ENCODE results near the gene DAZAP1. TPM values are rescaled to one million over a fixed set of nuclear protein-coding genes. Genes with fewer than 3 reads are reported as not detected.

Gene DAZAP1
- polyA plus RNA-seq, 1 of the 3 experiments (the other 2 are of a cell fraction) = 54.3 TPM

GRCh38 chr19:1402411-1403070, 4.8 kb upstream of the DAZAP1 start:
- Histone ChIP-seq H3K4me3 (ENCODE audit: low read depth in 2 of 2, low read length in 1 of 2) (no peak overlapping the region), H3K4me2 (no peak overlapping the region), H2AFZ (ENCODE audit: low read depth) (no peak overlapping the region), H3K27me3 (ENCODE audit: insufficient read depth) (no peaks in the 10 kb centered on the region), H3K9ac (no peak overlapping the region), H3K4me1 (ENCODE audit: control insufficient read depth in 1 of 2, insufficient read depth in 2 of 2, low read depth in 1 of 2, low read length in 1 of 2) (peaks cover 0 to 9% of the 10 kb centered on the region in 2 experiments; a peak in 1 of 4 replicates), H4K20me1 (ENCODE audit: insufficient read depth) (no peaks in the 10 kb centered on the region), H3K36me3 (replicated peaks in 1 of 2; ENCODE audit: control insufficient read depth in 1 of 2, insufficient read depth in 2 of 2, low read length in 1 of 2) (no peaks in the 10 kb centered on the region), H3F3A (replicated peaks; ENCODE audit: insufficient read depth) (peaks cover 16% of the 10 kb centered on the region), H3K9me3 (no peaks in the 10 kb centered on the region), H3K9me2 (no peaks in the 10 kb centered on the region), H3K27ac (ENCODE audit: low read depth in 2 of 2, low read length in 1 of 2) (no peak overlapping the region), H3K79me2 (ENCODE audit: insufficient read depth) (peaks cover 12% of the 10 kb centered on the region; the same call in 1 of the 2 replicates)
- POLR2A ChIA-PET = no interaction called here
- no peak for TF ChIP-seq RXRA (IDR thresholded peaks at IDR 0.05; ENCODE audit: borderline replicate concordance, low read depth)
- TF ChIP-seq YY1 (IDR thresholded peaks at IDR 0.05; ENCODE audit: low read depth) = no peak
- no peak for TF ChIP-seq EZH2phosphoT487 (IDR thresholded peaks at IDR 0.05; ENCODE audit: borderline replicate concordance, low read depth)
- no peak for TF ChIP-seq FOXJ3 (CRISPR knock-in tag; IDR thresholded peaks at IDR 0.05)
- CTCF ChIA-PET = interaction anchor here (0.6 to 1.4 kb wide), 5 partner anchors 12 to 136 kb away, joined by 3 to 8 read pairs (median 3); no protein-coding TSS in a partner anchor
- no peak for DNase-seq
- WGBS (ENCODE audit: low lambda C conversion rate) = 82% methylated on average over 15 of the region's 25 CpGs

DNA sequence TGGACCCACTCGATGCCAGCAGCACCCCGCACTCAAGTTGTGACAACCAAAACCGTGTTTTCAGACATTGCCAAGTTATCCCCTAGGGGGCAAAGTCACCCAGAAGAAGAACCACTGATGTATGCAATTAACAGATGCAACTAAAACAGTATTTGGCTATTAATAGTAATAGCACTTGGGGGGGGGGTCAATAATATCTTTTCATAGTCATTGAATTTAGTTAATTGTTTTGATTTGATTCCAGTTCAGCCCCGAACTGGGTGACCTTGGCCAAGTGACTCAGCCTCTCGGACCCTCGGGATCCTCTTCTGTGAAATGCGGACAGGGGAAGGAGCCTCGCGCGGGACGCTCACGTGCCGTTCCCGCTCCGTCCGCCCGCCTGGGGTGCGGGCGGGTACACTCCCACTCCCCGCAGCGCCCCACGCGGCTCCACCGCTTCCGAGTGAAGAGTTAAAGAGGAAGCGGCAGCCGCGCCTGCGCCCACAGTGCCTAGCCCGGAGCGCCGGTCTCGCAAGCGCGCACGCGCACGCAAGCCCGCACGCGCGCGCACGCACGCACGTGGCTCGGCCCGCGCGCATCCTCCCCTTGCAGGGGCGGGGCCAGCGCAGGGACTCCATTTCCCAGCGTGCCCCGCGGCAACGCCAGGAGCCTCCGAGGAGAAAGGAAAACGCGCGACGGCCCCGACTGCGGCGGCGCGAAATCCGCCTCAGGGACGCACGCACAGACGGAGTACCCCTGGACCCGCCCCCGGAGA, 435 bp upstream of the DAZAP1 start:
- H3K9me2 ChIP-seq = no peaks in the 10 kb centered on the region
- peaks cover 6 to 27% of the 10 kb centered on the region in 2 experiments; a peak in 2 of 4 replicates for H3K4me1 ChIP-seq (ENCODE audit: control insufficient read depth in 1 of 2, insufficient read depth in 2 of 2, low read depth in 1 of 2, low read length in 1 of 2)
- peak overlapping the region; percentile 86 for H2AFZ ChIP-seq (ENCODE audit: low read depth)
- H3K27ac ChIP-seq (ENCODE audit: low read depth in 2 of 2, low read length in 1 of 2) = peak overlapping the region; percentile 71 to 80
- peak; percentile 98 for DNase-seq
- H3F3A ChIP-seq (replicated peaks; ENCODE audit: insufficient read depth) = peaks cover 13% of the 10 kb centered on the region
- WGBS (ENCODE audit: low lambda C conversion rate) = 0% methylated on average over 4 of the region's 72 CpGs
- H3K36me3 ChIP-seq (replicated peaks in 1 of 2; ENCODE audit: control insufficient read depth in 1 of 2, insufficient read depth in 2 of 2, low read length in 1 of 2) = no peaks in the 10 kb centered on the region
- H3K27me3 ChIP-seq (ENCODE audit: insufficient read depth) = no peaks in the 10 kb centered on the region
- H3K4me3 ChIP-seq (ENCODE audit: low read depth in 2 of 2, low read length in 1 of 2) = peak overlapping the region; percentile 57 to 62
- H4K20me1 ChIP-seq (ENCODE audit: insufficient read depth) = peaks cover 35% of the 10 kb centered on the region
- CTCF ChIA-PET = interaction anchor here (1.3 kb wide), 1 partner anchor 38 kb away, joined by 3 read pairs; no protein-coding TSS in a partner anchor
- peak overlapping the region; percentile 69; the same call in 1 of the 2 replicates for H3K9ac ChIP-seq
- peak overlapping the region; percentile 75 for H3K4me2 ChIP-seq
- POLR2A ChIA-PET = no interaction called here
- peaks cover 43% of the 10 kb centered on the region for H3K79me2 ChIP-seq (ENCODE audit: insufficient read depth)
- no peaks in the 10 kb centered on the region for H3K9me3 ChIP-seq
- TF ChIP-seq RFX5 (IDR thresholded peaks at IDR 0.05; ENCODE audit: low read length) (no peak), TCF12 (IDR thresholded peaks at IDR 0.05) (peak; percentile 13; the same call in 1 of the 2 replicates), MAX (IDR thresholded peaks at IDR 0.05; ENCODE audit: low read depth) (no peak; the same call in 1 of the 2 replicates), MXI1 (IDR thresholded peaks at IDR 0.05; ENCODE audit: low read depth, low read length) (peak; percentile 74), EP300 (IDR thresholded peaks at IDR 0.05; ENCODE audit: borderline replicate concordance in 1 of 2, low read depth in 1 of 2, low read length in 1 of 2) (no peak), TAF1 (IDR thresholded peaks at IDR 0.05; ENCODE audit: borderline replicate concordance, low read depth, low read length) (peak; percentile 7; the same call in 1 of the 2 replicates), SIN3A (IDR thresholded peaks at IDR 0.05; ENCODE audit: borderline replicate concordance, low read depth, low read length) (0 out of 2 replicates have a peak, but pooled peaks have one; percentile 25), FOXM1 (IDR thresholded peaks at IDR 0.05; ENCODE audit: low read depth) (no peak), EZH2phosphoT487 (IDR thresholded peaks at IDR 0.05; ENCODE audit: borderline replicate concordance, low read depth) (no peak), CHD2 (IDR thresholded peaks at IDR 0.05; ENCODE audit: low read length, partially characterized antibody) (peak; percentile 32), RAD21 (IDR thresholded peaks at IDR 0.05; ENCODE audit: low read length) (peak; percentile 34), NRF1 (IDR thresholded peaks at IDR 0.05; ENCODE audit: low read depth, low read length) (peak; percentile 81), GABPA (IDR thresholded peaks at IDR 0.05; ENCODE audit: low read depth) (peak; percentile 6; the same call in 1 of the 2 replicates), FOXJ3 (CRISPR knock-in tag; IDR thresholded peaks at IDR 0.05) (no peak), RCOR1 (IDR thresholded peaks at IDR 0.05; ENCODE audit: low read length) (no peak)
- TF ChIP-seq, protein P1, sequence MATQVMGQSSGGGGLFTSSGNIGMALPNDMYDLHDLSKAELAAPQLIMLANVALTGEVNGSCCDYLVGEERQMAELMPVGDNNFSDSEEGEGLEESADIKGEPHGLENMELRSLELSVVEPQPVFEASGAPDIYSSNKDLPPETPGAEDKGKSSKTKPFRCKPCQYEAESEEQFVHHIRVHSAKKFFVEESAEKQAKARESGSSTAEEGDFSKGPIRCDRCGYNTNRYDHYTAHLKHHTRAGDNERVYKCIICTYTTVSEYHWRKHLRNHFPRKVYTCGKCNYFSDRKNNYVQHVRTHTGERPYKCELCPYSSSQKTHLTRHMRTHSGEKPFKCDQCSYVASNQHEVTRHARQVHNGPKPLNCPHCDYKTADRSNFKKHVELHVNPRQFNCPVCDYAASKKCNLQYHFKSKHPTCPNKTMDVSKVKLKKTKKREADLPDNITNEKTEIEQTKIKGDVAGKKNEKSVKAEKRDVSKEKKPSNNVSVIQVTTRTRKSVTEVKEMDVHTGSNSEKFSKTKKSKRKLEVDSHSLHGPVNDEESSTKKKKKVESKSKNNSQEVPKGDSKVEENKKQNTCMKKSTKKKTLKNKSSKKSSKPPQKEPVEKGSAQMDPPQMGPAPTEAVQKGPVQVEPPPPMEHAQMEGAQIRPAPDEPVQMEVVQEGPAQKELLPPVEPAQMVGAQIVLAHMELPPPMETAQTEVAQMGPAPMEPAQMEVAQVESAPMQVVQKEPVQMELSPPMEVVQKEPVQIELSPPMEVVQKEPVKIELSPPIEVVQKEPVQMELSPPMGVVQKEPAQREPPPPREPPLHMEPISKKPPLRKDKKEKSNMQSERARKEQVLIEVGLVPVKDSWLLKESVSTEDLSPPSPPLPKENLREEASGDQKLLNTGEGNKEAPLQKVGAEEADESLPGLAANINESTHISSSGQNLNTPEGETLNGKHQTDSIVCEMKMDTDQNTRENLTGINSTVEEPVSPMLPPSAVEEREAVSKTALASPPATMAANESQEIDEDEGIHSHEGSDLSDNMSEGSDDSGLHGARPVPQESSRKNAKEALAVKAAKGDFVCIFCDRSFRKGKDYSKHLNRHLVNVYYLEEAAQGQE (IDR thresholded peaks at IDR 0.05; ENCODE audit: low read depth, low read length) = 0 out of 2 replicates have a peak, but pooled peaks have one; percentile 27
- TF ChIP-seq, protein P2, sequence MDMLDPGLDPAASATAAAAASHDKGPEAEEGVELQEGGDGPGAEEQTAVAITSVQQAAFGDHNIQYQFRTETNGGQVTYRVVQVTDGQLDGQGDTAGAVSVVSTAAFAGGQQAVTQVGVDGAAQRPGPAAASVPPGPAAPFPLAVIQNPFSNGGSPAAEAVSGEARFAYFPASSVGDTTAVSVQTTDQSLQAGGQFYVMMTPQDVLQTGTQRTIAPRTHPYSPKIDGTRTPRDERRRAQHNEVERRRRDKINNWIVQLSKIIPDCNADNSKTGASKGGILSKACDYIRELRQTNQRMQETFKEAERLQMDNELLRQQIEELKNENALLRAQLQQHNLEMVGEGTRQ (IDR thresholded peaks at IDR 0.05; ENCODE audit: borderline replicate concordance, low read depth, low read length) = peak; percentile 39; the same call in 1 of the 2 replicates

All from SK-N-SH (cell line).